Left renal cortex interstitium (tissue), 4 donors: ENCODE measurements around the gene PAM16. TPM values are rescaled to one million over a fixed set of nuclear protein-coding genes. Genes with fewer than 3 reads are reported as not detected.

Experiments
- DNase-seq, 4 donors: peaks; one replicate each; pipeline ENCODE4 v3.0.0-alpha.2; 2013; ENCODE audit warnings: low read depth in 4 of 4, low spot score in 2 of 4, missing footprints in 1 of 4
- polyA plus RNA-seq, 4 donors: library from polyadenylated mRNA; unstranded; fragments of 120-200 nt; gene quantifications; one replicate each; pipeline ENCODE4 v1.2.1, GENCODE V29; 2013; ENCODE audit not compliant: insufficient read length in 4 of 4

The PAM16 gene
- polyA plus RNA-seq, 4 donors: 16.7 to 34.2 (median 30.6) TPM

- peak in 2 of 4 donors; percentile 80 to 84 for DNase-seq
Measured at GRCh38 chr16:4307215-4308037, 43.7 kb downstream of the PAM16 start.

- no peak for DNase-seq
Measured at GRCh38 chr16:4306470-4307214, 44.5 kb downstream of the PAM16 start.

GRCh38 chr16:4303973-4304372, 47.1 kb downstream of the PAM16 start:
- no peak for DNase-seq

GRCh38 chr16:4301968-4302367, 49.2 kb downstream of the PAM16 start:
- no peak for DNase-seq

GRCh38 chr16:4301177-4301576, 49.9 kb downstream of the PAM16 start:
- DNase-seq: no peak

GRCh38 chr16:4298761-4299522, 52.2 kb downstream of the PAM16 start:
- DNase-seq: no peak

GRCh38 chr16:4297480-4297879, 53.6 kb downstream of the PAM16 start:
- no peak for DNase-seq

- DNase-seq: no peak
Measured at GRCh38 chr16:4295581-4295980, 55.5 kb downstream of the PAM16 start.

- no peak for DNase-seq
Measured at GRCh38 chr16:4293822-4294457, 57.2 kb downstream of the PAM16 start.

- no peak for DNase-seq
Measured at GRCh38 chr16:4293181-4293716, 57.9 kb downstream of the PAM16 start.

- no peak for DNase-seq
Measured at GRCh38 chr16:4291699-4292098, 59.4 kb downstream of the PAM16 start.

Other genes starting within 250 kb of the PAM16 start
- gene ADCY9, start 234.9 kb downstream of the PAM16 start, polyA plus RNA-seq: 10 to 100 TPM in 1 of 4 donors, 1 to 10 TPM in 3; 8.7 to 10.9 (median 9.4) TPM
- 1 to 10 TPM in 3 of 4 donors, under 1 TPM in 1; 0.88 to 1.6 (median 1.1) TPM for gene SRL, start 109.2 kb downstream of the PAM16 start, polyA plus RNA-seq
- gene TFAP4, start 78.3 kb downstream of the PAM16 start, polyA plus RNA-seq: 10 to 100 TPM; 18.3 to 25.8 (median 23.3) TPM
- 10 to 100 TPM; 32.5 to 59.1 (median 48.3) TPM for gene GLIS2, start 35.3 kb downstream of the PAM16 start, polyA plus RNA-seq
- 10 to 100 TPM; 33.7 to 76.0 (median 60.9) TPM for gene VASN, start 20.5 kb upstream of the PAM16 start, polyA plus RNA-seq
- gene CORO7, start 65.3 kb upstream of the PAM16 start, polyA plus RNA-seq: 10 to 100 TPM; 14.1 to 24.9 (median 21.6) TPM
- 10 to 100 TPM; 36.4 to 47.8 (median 40.1) TPM for gene DNAJA3, start 74.5 kb upstream of the PAM16 start, polyA plus RNA-seq
- 10 to 100 TPM; 37.7 to 50.6 (median 44.1) TPM for gene NMRAL1, start 123.3 kb upstream of the PAM16 start, polyA plus RNA-seq
- 10 to 100 TPM; 48.9 to 56.0 (median 53.3) TPM for gene HMOX2, start 125.1 kb upstream of the PAM16 start, polyA plus RNA-seq
- 10 to 100 TPM; 28.0 to 30.7 (median 30.6) TPM for gene CDIP1, start 187.5 kb upstream of the PAM16 start, polyA plus RNA-seq
- under 1 TPM; 0.23 to 0.43 (median 0.31) TPM for gene C16orf96, start 205.0 kb upstream of the PAM16 start, polyA plus RNA-seq